Ovary (tissue), 3 donors: ENCODE data around the gene NEK2.

Experiments
- POLR2A ChIP-seq: fragments of 450-650 bp; IDR thresholded peaks from one replicate; pipeline ENCODE4 v1.6.1; 2017; ENCODE audit warnings: antibody characterized with exemption, mild to moderate bottlenecking, moderate library complexity
- TF ChIP-seq, protein P1 (sequence below), 3 donors: fragments of 450-650 bp in 2 of 3; fragments of 200-600 bp in 1 of 3; IDR thresholded peaks; one replicate each; pipeline versions ENCODE4 v1.5.1 to v1.8.0; 2016 to 2022; ENCODE audit warnings: antibody characterized with exemption in 3 of 3, mild to moderate bottlenecking in 1 of 3
- donor health status: DM: no; HTN: no; CAD: no.

DNA sequence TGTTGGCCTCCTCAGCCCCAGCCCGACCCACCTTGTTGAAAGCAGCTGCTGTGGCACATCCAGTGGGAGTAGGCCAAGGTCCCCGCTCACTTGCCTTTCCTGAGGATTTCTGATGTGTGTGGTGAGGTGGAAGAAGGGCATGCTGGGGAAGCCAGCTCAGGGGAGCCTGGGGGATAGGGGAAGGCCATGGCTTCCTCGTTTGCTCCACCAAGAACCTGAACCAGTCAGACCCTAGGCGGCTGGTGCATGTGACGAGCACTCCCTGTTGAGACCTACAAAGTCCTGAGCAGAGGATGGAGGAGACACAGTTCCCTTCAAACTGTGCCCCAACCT lies 58.5 kb downstream of the NEK2 start:
- TF ChIP-seq, protein P1, sequence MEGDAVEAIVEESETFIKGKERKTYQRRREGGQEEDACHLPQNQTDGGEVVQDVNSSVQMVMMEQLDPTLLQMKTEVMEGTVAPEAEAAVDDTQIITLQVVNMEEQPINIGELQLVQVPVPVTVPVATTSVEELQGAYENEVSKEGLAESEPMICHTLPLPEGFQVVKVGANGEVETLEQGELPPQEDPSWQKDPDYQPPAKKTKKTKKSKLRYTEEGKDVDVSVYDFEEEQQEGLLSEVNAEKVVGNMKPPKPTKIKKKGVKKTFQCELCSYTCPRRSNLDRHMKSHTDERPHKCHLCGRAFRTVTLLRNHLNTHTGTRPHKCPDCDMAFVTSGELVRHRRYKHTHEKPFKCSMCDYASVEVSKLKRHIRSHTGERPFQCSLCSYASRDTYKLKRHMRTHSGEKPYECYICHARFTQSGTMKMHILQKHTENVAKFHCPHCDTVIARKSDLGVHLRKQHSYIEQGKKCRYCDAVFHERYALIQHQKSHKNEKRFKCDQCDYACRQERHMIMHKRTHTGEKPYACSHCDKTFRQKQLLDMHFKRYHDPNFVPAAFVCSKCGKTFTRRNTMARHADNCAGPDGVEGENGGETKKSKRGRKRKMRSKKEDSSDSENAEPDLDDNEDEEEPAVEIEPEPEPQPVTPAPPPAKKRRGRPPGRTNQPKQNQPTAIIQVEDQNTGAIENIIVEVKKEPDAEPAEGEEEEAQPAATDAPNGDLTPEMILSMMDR (IDR thresholded peaks at IDR 0.05): no peak
- no peak for TF ChIP-seq POLR2A
